ENCODE results near the gene C7orf33. TPM values are rescaled to one million over a fixed set of nuclear protein-coding genes. Genes with fewer than 3 reads are reported as not detected.

C7orf33 gene
- total and polyA plus RNA-seq, 2 of the 13 experiments (the other 11 are each of a cell fraction or from before 2014, with no cell fraction given), result not detected

DNA sequence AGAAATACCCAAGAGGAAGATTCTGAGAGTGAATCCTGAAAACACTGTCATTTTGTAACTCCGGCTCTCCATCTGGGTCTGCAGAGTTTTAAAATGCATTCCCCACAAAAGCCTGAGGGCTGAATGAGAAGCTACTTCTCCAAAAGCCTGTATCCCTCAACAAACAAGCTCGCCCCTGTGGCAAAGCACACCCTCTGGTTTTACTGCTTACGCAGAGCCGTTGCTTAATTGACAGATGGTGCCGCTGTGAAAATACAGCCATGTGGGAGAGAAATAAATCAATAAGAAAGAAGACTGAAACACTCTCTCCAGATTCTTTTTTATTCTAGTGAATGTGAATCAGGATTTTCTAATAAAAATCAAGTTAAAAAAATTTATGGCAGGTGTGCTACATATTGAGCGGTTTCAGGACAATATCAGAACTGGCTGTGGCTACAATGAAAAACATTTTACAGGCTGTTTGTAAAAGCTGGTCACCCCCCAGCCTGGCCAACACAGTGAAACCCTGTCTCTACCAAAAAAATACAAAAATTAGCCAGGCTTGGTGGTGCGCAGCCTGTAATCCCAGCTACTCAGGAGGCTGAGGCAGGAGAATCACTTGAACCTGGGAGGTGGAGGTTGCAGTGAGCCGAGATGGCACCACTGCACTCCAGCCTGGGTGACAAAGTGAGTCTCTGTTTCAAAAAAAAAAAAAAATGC lies 32.5 kb downstream of the C7orf33 start (continued):
- TF ChIP-seq, protein P1, sequence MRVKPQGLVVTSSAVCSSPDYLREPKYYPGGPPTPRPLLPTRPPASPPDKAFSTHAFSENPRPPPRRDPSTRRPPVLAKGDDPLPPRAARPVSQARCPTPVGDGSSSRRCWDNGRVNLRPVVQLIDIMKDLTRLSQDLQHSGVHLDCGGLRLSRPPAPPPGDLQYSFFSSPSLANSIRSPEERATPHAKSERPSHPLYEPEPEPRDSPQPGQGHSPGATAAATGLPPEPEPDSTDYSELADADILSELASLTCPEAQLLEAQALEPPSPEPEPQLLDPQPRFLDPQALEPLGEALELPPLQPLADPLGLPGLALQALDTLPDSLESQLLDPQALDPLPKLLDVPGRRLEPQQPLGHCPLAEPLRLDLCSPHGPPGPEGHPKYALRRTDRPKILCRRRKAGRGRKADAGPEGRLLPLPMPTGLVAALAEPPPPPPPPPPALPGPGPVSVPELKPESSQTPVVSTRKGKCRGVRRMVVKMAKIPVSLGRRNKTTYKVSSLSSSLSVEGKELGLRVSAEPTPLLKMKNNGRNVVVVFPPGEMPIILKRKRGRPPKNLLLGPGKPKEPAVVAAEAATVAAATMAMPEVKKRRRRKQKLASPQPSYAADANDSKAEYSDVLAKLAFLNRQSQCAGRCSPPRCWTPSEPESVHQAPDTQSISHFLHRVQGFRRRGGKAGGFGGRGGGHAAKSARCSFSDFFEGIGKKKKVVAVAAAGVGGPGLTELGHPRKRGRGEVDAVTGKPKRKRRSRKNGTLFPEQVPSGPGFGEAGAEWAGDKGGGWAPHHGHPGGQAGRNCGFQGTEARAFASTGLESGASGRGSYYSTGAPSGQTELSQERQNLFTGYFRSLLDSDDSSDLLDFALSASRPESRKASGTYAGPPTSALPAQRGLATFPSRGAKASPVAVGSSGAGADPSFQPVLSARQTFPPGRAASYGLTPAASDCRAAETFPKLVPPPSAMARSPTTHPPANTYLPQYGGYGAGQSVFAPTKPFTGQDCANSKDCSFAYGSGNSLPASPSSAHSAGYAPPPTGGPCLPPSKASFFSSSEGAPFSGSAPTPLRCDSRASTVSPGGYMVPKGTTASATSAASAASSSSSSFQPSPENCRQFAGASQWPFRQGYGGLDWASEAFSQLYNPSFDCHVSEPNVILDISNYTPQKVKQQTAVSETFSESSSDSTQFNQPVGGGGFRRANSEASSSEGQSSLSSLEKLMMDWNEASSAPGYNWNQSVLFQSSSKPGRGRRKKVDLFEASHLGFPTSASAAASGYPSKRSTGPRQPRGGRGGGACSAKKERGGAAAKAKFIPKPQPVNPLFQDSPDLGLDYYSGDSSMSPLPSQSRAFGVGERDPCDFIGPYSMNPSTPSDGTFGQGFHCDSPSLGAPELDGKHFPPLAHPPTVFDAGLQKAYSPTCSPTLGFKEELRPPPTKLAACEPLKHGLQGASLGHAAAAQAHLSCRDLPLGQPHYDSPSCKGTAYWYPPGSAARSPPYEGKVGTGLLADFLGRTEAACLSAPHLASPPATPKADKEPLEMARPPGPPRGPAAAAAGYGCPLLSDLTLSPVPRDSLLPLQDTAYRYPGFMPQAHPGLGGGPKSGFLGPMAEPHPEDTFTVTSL (CRISPR knock-in tag; IDR thresholded peaks at IDR 0.05; ENCODE audit: borderline replicate concordance), result no peak
- TF ChIP-seq ARHGAP35 (CRISPR knock-in tag; IDR thresholded peaks at IDR 0.05; ENCODE audit: borderline replicate concordance) (no peak), SRSF4 (IDR thresholded peaks at IDR 0.05; ENCODE audit: low read depth, low read length, poor library complexity, severe bottlenecking) (no peak), NFYB (CRISPR knock-in tag; IDR thresholded peaks at IDR 0.05) (no peak), ZNF839 (CRISPR knock-in tag; IDR thresholded peaks at IDR 0.05; ENCODE audit: borderline replicate concordance) (no peak), ELF1 (CRISPR knock-in tag; IDR thresholded peaks at IDR 0.05) (no peak), ZNF136 (CRISPR knock-in tag; IDR thresholded peaks at IDR 0.05; ENCODE audit: low read depth) (no peak)
- TF ChIP-seq, protein P2, sequence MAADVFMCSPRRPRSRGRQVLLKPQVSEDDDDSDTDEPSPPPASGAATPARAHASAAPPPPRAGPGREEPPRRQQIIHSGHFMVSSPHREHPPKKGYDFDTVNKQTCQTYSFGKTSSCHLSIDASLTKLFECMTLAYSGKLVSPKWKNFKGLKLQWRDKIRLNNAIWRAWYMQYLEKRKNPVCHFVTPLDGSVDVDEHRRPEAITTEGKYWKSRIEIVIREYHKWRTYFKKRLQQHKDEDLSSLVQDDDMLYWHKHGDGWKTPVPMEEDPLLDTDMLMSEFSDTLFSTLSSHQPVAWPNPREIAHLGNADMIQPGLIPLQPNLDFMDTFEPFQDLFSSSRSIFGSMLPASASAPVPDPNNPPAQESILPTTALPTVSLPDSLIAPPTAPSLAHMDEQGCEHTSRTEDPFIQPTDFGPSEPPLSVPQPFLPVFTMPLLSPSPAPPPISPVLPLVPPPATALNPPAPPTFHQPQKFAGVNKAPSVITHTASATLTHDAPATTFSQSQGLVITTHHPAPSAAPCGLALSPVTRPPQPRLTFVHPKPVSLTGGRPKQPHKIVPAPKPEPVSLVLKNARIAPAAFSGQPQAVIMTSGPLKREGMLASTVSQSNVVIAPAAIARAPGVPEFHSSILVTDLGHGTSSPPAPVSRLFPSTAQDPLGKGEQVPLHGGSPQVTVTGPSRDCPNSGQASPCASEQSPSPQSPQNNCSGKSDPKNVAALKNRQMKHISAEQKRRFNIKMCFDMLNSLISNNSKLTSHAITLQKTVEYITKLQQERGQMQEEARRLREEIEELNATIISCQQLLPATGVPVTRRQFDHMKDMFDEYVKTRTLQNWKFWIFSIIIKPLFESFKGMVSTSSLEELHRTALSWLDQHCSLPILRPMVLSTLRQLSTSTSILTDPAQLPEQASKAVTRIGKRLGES (CRISPR knock-in tag; IDR thresholded peaks at IDR 0.05; ENCODE audit: borderline replicate concordance), result no peak
- TF ChIP-seq, protein P3, sequence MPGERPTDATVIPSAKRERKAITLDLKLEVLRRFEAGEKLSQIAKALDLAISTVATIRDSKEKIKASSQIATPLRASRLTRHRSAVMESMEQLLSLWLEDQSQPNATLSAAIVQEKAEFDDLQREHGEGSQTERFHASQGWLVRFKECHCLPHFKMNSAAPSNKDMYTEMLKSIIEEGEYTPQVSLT (CRISPR knock-in tag; IDR thresholded peaks at IDR 0.05; ENCODE audit: borderline replicate concordance, low read depth), result no peak
